ENCODE data around the gene TNFAIP8L2. TPM values are rescaled to one million over a fixed set of nuclear protein-coding genes. Genes with fewer than 3 reads are reported as not detected.

TNFAIP8L2 gene
- total RNA-seq, 2 donors from 2014 or later: 0.72 to 1.2 TPM

GRCh38 chr1:151166505-151166956 lies 10.1 kb downstream of the TNFAIP8L2 start:
- Histone ChIP-seq H3K9me3 (no peaks in the 10 kb centered on the region), H3K27ac (peak overlapping the region; percentile 64), H3K4me3 (peak overlapping the region; percentile 83), H3K9ac (ENCODE audit: low read depth in 2 of 2, low read length in 2 of 2) (peak overlapping the region; percentile 73 to 99), H3K4me1 (peaks cover 11% of the 10 kb centered on the region), H3K36me3 (no peaks in the 10 kb centered on the region), H3K27me3 (no peaks in the 10 kb centered on the region)
- TF ChIP-seq CTCF (IDR thresholded peaks at IDR 0.05): no peak
- intact Hi-C loops (cut with DNase I): no loop called here
- DNase-seq: no peak

- Histone ChIP-seq H3K9me3 (no peaks in the 10 kb centered on the region), H3K4me3 (no peak overlapping the region), H3K36me3 (no peaks in the 10 kb centered on the region), H3K27me3 (no peaks in the 10 kb centered on the region), H3K9ac (ENCODE audit: low read depth in 2 of 2, low read length in 2 of 2) (peak overlapping the region in 1 of 2 donors; percentile 99), H3K4me1 (peaks cover 11% of the 10 kb centered on the region), H3K27ac (no peak overlapping the region)
- intact Hi-C loops (cut with DNase I): no loop called here
- DNase-seq: no peak
- no peak for TF ChIP-seq CTCF (IDR thresholded peaks at IDR 0.05)
These were observed 10.7 kb downstream of the TNFAIP8L2 start for GRCh38 chr1:151167116-151167515.

- Histone ChIP-seq H3K9me3 (no peaks in the 10 kb centered on the region), H3K36me3 (no peaks in the 10 kb centered on the region), H3K27me3 (no peaks in the 10 kb centered on the region), H3K4me3 (no peak overlapping the region), H3K9ac (ENCODE audit: low read depth in 2 of 2, low read length in 2 of 2) (no peak overlapping the region), H3K4me1 (peaks cover 7% of the 10 kb centered on the region), H3K27ac (no peak overlapping the region)
- intact Hi-C loops (cut with DNase I): no loop called here
- TF ChIP-seq CTCF (IDR thresholded peaks at IDR 0.05): no peak
- no peak for DNase-seq
These were observed 14.7 kb downstream of the TNFAIP8L2 start for GRCh38 chr1:151171190-151171589.

GRCh38 chr1:151175041-151175741 lies 18.7 kb downstream of the TNFAIP8L2 start:
- Histone ChIP-seq H3K9me3 (no peaks in the 10 kb centered on the region), H3K36me3 (no peaks in the 10 kb centered on the region), H3K4me1 (no peaks in the 10 kb centered on the region), H3K4me3 (no peak overlapping the region), H3K27me3 (no peaks in the 10 kb centered on the region), H3K27ac (no peak overlapping the region), H3K9ac (ENCODE audit: low read depth in 2 of 2, low read length in 2 of 2) (no peak overlapping the region)
- no peak for TF ChIP-seq CTCF (IDR thresholded peaks at IDR 0.05)
- intact Hi-C loops (cut with DNase I): no loop called here
- no peak for DNase-seq

- intact Hi-C loops (cut with DNase I): no loop called here
- H3K27me3 ChIP-seq: no peaks in the 10 kb centered on the region
These were observed 19.4 kb downstream of the TNFAIP8L2 start, which contains the start of gene TMOD4 for GRCh38 chr1:151175863-151176262. Gene TMOD4 (minus strand): TSS chr1:151175981. CDS start chr1:151174875, 1,106 bp downstream.

More at GRCh38 chr1:151175863-151176262, 19.4 kb downstream of the TNFAIP8L2 start, which contains the start of gene TMOD4:
- Histone ChIP-seq H3K27ac (no peak within 1 kb of the TSS), H3K4me1 (no peaks in the 10 kb centered on the region), H3K9me3 (no peaks in the 10 kb centered on the region), H3K36me3 (no peaks in the 10 kb centered on the region), H3K9ac (ENCODE audit: low read depth in 2 of 2, low read length in 2 of 2) (no peak within 1 kb of the TSS), H3K4me3 (no peak within 1 kb of the TSS)
- DNase-seq: no peak
- no peak for TF ChIP-seq CTCF (IDR thresholded peaks at IDR 0.05)
